Measurements from ENCODE around the gene BDKRB1. TPM values are rescaled to one million over a fixed set of nuclear protein-coding genes. Genes with fewer than 3 reads are reported as not detected.

The BDKRB1 gene
- total and polyA plus RNA-seq, 10 of the 15 experiments (the other 5 are each of a cell fraction or from before 2014, with no cell fraction given): 0.21 TPM; not detected in 9

DNA sequence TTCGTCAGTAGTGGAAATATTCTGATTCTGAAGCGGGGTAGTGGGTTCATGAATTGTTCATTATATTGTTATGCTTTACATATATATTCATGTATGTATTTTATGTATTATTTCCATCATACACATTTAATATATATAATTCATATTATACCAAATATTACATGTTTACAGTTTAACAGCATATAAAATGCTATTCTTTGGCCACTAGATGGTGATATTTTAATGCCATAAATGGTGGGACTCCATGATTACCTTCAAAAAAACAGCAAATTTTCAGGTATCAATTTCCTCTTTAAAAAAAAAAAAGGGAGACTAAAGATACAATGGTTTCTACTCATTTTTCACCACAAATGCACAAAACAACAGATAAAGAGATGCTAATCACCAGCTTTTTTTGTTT, 41.0 kb downstream of the BDKRB1 start (continued):
- TF ChIP-seq MYC (IDR thresholded peaks at IDR 0.05; ENCODE audit: insufficient read depth, insufficient read length, insufficient replicate concordance, low read length, severe bottlenecking) (no peak), NRF1 (conservative IDR thresholded peaks at IDR 0.05; ENCODE audit: low read depth, low read length) (no peak), PML (IDR thresholded peaks at IDR 0.05; ENCODE audit: low read length) (no peak), SRF (IDR thresholded peaks at IDR 0.05; ENCODE audit: low read depth in 2 of 2, low read length in 2 of 2) (no peak), E2F8 (IDR thresholded peaks at IDR 0.05; ENCODE audit: low read depth, partially characterized antibody) (no peak), GABPA (IDR thresholded peaks at IDR 0.05; ENCODE audit: low read depth) (no peak), FOS (IDR thresholded peaks at IDR 0.05; ENCODE audit: borderline replicate concordance, extremely low read depth, insufficient read length) (no peak), DPF2 (IDR thresholded peaks at IDR 0.05) (no peak), ZNF622 (IDR thresholded peaks at IDR 0.05) (no peak), PAX8 (IDR thresholded peaks at IDR 0.05) (no peak), EED (IDR thresholded peaks at IDR 0.05; ENCODE audit: low read depth) (no peak)
- TF ChIP-seq, protein P1, sequence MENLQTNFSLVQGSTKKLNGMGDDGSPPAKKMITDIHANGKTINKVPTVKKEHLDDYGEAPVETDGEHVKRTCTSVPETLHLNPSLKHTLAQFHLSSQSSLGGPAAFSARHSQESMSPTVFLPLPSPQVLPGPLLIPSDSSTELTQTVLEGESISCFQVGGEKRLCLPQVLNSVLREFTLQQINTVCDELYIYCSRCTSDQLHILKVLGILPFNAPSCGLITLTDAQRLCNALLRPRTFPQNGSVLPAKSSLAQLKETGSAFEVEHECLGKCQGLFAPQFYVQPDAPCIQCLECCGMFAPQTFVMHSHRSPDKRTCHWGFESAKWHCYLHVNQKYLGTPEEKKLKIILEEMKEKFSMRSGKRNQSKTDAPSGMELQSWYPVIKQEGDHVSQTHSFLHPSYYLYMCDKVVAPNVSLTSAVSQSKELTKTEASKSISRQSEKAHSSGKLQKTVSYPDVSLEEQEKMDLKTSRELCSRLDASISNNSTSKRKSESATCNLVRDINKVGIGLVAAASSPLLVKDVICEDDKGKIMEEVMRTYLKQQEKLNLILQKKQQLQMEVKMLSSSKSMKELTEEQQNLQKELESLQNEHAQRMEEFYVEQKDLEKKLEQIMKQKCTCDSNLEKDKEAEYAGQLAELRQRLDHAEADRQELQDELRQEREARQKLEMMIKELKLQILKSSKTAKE (IDR thresholded peaks at IDR 0.05; ENCODE audit: low read depth, poor library complexity, severe bottlenecking): no peak
- TF ChIP-seq, protein P2, sequence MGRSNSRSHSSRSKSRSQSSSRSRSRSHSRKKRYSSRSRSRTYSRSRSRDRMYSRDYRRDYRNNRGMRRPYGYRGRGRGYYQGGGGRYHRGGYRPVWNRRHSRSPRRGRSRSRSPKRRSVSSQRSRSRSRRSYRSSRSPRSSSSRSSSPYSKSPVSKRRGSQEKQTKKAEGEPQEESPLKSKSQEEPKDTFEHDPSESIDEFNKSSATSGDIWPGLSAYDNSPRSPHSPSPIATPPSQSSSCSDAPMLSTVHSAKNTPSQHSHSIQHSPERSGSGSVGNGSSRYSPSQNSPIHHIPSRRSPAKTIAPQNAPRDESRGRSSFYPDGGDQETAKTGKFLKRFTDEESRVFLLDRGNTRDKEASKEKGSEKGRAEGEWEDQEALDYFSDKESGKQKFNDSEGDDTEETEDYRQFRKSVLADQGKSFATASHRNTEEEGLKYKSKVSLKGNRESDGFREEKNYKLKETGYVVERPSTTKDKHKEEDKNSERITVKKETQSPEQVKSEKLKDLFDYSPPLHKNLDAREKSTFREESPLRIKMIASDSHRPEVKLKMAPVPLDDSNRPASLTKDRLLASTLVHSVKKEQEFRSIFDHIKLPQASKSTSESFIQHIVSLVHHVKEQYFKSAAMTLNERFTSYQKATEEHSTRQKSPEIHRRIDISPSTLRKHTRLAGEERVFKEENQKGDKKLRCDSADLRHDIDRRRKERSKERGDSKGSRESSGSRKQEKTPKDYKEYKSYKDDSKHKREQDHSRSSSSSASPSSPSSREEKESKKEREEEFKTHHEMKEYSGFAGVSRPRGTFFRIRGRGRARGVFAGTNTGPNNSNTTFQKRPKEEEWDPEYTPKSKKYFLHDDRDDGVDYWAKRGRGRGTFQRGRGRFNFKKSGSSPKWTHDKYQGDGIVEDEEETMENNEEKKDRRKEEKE (IDR thresholded peaks at IDR 0.05): no peak
- TF ChIP-seq, protein P3, sequence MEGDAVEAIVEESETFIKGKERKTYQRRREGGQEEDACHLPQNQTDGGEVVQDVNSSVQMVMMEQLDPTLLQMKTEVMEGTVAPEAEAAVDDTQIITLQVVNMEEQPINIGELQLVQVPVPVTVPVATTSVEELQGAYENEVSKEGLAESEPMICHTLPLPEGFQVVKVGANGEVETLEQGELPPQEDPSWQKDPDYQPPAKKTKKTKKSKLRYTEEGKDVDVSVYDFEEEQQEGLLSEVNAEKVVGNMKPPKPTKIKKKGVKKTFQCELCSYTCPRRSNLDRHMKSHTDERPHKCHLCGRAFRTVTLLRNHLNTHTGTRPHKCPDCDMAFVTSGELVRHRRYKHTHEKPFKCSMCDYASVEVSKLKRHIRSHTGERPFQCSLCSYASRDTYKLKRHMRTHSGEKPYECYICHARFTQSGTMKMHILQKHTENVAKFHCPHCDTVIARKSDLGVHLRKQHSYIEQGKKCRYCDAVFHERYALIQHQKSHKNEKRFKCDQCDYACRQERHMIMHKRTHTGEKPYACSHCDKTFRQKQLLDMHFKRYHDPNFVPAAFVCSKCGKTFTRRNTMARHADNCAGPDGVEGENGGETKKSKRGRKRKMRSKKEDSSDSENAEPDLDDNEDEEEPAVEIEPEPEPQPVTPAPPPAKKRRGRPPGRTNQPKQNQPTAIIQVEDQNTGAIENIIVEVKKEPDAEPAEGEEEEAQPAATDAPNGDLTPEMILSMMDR (IDR thresholded peaks at IDR 0.05 in 2 of 3, conservative IDR thresholded peaks at IDR 0.05 in 1 of 3; ENCODE audit: control insufficient read depth in 2 of 3, extremely low read depth in 1 of 3, insufficient read depth in 1 of 3, low read depth in 3 of 3, low read length in 3 of 3): peak; percentile 19 to 50 (median 39); a peak in 4 of 6 replicates
